Stimulated activated CD8-positive, alpha-beta memory T cell treated with anti-CD3 and anti-CD28 coated beads, Interleukin-7, amount 100 ng/mL, for 24 hours (primary cell): Measurements from ENCODE around the gene PPTC7.
"Not testable (repeated sequence)": the region's sequence is repeated elsewhere in the genome, so short reads cannot be mapped to it uniquely, and the experiment has no call there.

ENCODE experiments used
- DNase-seq: peaks from one replicate; pipeline ENCODE4 v3.0.0-alpha.2; 2020; ENCODE audit warnings: low read depth

The PPTC7 gene

GRCh38 chr12:110561471-110562201, 21.5 kb downstream of the PPTC7 start:
- no peak for DNase-seq

- DNase-seq, result no peak
Measured at GRCh38 chr12:110560946-110561345, 22.2 kb downstream of the PPTC7 start.

GRCh38 chr12:110560048-110560447, 23.1 kb downstream of the PPTC7 start:
- no peak for DNase-seq

- not testable (repeated sequence) for DNase-seq
Measured at GRCh38 chr12:110558945-110559344, 24.2 kb downstream of the PPTC7 start.

- DNase-seq, result no peak
Measured at GRCh38 chr12:110557300-110557699, 25.8 kb downstream of the PPTC7 start.

DNA sequence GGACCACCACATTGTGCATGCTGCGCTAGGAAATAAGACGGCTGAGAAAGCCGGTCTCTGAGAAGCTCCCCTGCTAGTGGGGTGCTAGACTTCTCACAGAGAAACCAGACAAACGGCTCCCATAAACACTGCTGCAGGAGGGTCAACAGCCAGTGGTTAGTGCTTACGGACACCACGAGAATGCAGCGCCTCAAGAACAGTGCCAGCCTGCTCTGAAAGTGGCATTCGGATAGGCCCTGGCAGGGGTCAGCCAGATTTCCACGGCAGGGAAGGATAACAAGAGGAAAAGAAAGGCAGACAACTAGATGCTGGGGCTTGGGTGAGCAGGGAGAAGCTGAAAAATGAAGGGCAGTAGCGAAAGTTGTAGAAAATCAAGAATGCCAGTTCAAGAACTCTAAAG, 26.4 kb downstream of the PPTC7 start:
- no peak for DNase-seq

DNA sequence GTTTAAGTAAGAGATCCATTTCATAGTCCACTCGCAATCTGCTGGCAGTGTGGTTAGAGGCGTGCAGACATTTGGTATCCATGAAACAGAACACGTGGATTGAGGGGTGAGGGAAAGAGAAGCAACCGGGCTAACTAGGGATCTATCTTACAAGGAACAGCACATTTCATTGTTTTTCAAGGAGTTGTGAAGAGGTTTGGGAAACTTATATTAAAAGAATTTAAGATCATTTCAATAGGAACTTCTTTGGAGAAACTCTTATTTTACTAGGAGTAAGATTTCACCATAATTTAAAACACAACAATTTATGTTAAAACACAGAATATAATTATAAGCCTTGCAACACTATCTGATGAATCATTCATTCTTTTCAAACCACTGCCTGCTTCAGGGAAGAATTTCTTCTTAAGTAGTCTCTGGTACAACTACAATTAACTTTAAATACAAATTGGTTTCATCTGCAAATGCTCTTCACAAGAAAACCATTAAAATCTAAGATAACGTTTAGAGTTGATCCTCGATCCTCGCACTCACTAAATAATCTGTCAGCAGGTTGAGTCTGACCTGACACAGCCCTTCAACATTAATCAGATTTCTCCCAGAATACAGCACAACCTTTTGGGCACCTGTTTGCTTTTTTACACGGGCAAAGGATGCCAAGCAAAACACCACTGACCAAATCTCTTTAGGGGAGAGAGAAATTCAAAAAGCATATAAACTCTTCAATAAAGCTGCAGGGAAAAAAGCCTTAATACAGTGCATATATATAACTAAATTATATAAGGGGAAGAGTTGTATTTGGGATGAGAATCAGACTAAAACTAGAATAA, 27.3 kb downstream of the PPTC7 start:
- no peak for DNase-seq

GRCh38 chr12:110554184-110554583, 28.9 kb downstream of the PPTC7 start:
- no peak for DNase-seq

DNA sequence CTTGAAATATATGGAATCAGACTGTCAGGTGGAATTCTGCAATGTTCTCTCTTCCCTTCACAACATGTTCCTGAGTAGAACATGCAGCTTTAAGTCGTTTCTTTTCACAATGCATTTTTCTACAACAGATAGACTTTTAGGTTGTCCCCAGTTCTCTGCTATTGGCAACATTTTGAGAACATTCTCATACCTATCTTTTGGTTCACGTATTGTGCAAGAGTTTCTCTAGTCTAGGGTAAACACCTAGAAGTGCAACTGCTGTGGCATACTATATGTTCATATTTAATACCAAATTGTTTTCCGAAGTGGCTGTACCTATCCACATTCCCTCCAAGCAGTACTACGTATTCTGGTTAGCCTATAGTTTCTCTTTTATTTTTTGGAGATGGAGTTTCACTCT, 32.1 kb downstream of the PPTC7 start:
- no peak for DNase-seq

DNA sequence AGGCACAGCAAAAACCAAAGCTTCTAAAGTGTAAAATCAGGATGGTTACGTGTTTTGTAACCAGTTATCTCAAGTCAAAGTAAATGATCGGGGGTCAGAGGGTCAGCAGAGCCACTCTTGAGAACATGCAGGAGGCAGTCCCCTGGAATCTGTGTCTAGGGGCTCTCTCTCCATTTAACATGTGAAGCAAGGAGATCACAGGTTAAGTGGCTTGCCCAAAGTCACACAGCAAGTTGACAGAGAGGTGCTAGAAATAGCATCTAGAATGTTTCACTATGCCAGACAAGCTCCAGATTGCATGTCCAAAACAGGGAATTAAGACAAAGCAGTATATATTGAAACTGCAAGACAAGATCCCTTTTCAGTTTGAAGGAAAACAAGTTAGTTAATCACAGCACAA, 33.4 kb downstream of the PPTC7 start:
- DNase-seq, result no peak

GRCh38 chr12:110548678-110549077, 34.4 kb downstream of the PPTC7 start:
- DNase-seq, result no peak

DNA sequence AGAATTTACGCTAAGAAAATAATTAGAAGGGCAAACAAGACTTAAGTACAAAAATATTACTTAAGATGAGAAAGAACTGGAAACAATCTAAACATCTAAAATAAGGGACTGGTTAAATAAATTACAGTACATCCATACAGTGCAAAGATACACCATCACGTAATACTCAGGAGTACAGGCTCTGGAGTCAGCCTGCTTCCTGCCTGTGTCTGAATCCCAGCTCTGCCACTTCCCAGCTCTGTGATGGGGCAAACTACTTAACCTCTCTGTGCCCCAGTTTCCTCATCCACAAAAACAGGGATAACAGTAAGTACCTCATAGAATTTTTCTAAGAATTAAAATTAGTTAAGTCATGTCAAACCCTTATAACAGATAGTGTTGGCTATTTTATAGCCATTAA, 36.0 kb downstream of the PPTC7 start:
- DNase-seq, result no peak

- DNase-seq, result no peak
Measured at GRCh38 chr12:110546339-110546738, 36.8 kb downstream of the PPTC7 start.

DNA sequence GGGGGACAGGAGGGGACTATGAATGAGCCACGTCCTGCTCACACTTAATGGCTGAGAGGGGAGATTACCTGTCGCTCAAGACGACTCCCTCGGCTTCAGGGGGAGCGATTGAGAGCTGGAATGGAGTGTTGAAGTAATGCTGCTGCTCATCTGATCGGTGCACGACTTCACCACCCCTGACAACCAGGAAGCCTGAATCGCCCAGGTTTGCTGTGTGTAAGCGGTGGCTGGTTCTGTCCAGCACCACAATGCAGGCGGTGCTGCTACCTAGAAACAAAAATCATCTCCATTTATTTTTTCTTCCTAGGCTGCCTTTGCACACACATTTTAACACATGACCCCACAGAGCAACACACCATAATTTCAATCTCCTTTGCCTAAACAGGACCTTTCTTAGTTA, 37.3 kb downstream of the PPTC7 start:
- DNase-seq, result no peak

GRCh38 chr12:110545259-110545658, 37.9 kb downstream of the PPTC7 start:
- not testable (repeated sequence) for DNase-seq

GRCh38 chr12:110543965-110544364, 39.2 kb downstream of the PPTC7 start:
- DNase-seq, result no peak

DNA sequence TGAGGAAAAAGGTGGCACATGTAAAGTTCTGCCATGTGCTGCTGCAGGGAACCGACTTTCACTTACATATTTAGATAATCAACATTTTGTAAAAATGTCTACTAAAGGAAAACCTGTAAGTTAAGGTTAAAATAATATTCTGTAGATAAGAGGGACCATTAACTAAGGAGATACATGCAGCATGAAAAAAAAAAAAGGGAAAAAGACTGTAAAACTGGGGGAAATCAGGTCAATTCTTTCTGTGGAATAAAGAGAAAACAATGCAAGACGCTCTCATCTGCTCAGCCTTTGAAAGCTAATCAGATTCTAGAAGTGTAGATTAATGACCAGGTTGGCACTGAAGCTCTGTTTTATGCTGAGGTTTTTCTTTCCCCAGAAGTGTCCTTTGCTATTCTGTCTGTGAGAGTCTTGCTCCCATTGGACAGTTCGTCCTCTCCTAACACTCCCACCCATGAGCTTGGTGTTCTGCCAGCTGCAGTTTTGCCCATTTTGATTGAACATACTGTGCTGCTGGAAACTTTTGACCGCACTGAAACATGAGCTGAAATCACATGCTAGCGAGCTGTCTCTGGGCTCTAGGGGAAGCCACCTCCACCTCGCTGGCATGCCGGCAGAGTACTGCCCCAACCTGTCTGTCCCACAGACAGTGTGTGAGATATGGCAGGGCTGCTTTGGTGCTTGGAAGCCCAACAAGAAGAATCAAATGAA, 39.7 kb downstream of the PPTC7 start:
- no peak for DNase-seq

- no peak for DNase-seq
Measured at GRCh38 chr12:110540048-110540447, 43.1 kb downstream of the PPTC7 start.

GRCh38 chr12:110538869-110539622, 44.1 kb downstream of the PPTC7 start:
- DNase-seq, result no peak

DNA sequence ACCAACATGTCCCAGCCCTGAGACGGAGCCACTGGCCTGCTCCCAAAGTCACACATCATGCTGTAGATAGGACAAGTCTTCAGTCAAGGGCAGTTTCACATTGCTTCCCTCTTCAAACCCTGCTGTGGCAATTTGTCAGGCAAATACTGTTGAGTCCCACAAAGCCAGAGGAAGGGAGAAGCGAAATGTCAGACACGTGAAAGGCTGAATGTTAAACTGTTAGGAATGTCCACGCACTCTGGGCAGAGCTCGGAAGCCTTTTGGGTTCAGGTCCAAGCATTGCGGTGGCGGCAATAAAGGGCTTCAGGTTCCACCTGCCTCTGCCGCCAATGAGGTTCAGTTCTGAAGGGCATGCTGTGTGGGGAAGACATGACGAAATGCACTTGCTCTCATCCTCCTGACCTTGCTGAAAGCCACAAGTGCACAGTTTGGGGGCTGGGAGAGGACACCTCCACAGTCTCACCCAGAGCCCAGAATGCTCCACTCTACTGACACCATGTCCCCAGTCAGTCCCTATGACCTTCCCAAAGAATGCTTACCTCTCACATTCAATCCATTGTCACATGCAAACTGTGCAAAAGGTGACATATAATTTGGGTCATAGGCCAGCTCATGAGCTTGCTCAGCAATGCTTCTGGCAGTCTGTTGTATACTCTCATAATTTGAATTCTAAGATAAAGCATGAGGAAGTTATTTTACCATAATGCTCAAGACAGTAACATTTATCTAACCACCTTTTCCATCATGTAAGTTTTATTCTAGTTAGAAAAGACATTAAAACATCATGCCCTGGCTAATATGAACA, 45.3 kb downstream of the PPTC7 start:
- DNase-seq, result no peak
